ENCODE data around the gene PTCD1.

DNA sequence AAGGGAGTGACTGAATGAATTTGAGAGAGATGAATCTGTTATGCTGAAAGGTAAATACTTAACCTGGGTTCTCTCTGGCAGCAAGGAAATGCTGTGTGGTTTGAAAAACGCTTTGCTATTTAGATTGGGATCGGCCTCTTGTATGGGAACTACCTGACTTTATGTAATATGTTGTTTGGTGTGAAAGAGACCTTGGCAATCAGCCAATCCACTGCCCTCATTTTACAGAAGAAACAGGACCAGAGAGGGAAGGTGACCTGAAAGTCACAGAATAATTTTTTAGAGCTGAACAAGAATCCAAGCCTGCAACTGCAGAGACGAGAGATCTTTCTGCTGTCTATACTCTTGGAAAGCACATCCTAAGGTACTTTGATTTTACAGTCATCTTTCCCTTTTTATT lies 28.8 kb downstream of the PTCD1 start:
- TF ChIP-seq, protein P1, sequence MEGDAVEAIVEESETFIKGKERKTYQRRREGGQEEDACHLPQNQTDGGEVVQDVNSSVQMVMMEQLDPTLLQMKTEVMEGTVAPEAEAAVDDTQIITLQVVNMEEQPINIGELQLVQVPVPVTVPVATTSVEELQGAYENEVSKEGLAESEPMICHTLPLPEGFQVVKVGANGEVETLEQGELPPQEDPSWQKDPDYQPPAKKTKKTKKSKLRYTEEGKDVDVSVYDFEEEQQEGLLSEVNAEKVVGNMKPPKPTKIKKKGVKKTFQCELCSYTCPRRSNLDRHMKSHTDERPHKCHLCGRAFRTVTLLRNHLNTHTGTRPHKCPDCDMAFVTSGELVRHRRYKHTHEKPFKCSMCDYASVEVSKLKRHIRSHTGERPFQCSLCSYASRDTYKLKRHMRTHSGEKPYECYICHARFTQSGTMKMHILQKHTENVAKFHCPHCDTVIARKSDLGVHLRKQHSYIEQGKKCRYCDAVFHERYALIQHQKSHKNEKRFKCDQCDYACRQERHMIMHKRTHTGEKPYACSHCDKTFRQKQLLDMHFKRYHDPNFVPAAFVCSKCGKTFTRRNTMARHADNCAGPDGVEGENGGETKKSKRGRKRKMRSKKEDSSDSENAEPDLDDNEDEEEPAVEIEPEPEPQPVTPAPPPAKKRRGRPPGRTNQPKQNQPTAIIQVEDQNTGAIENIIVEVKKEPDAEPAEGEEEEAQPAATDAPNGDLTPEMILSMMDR (IDR thresholded peaks at IDR 0.05; ENCODE audit: borderline replicate concordance, extremely low read depth, low read length, poor library complexity, severe bottlenecking), result no peak
- TF ChIP-seq EZH2 (IDR thresholded peaks at IDR 0.05; ENCODE audit: borderline replicate concordance, low read depth, low read length, severe bottlenecking), result no peak

Measured in DND-41 (cell line).